IMR-90 (cell line): Measurements from ENCODE around the gene SNX30. TPM values are rescaled to one million over a fixed set of nuclear protein-coding genes. Genes with fewer than 3 reads are reported as not detected.

ENCODE experiments used
- ATAC-seq: fragments of 200-7000 bp; cut with Tn5 transposase; 2 replicates; pipeline ENCODE4 v1.9.1; 2020; ENCODE audit warnings: low read depth, mild to moderate bottlenecking, moderate library complexity
- BruUV-seq: library from RNA; stranded (reverse); fragments of 400-500 nt; replicated peaks from 2 replicates; lab custom pipeline; 2021; lab: Mats Ljungman, UMichigan
- CTCF ChIA-PET: fragments of 300-600 bp; formaldehyde crosslinking; extraction: SDS; loops from one replicate; lab custom pipeline; 2021; ENCODE audit warnings: antibody characterized with exemption; lab: Yijun Ruan, JAX
- POLR2A ChIA-PET: fragments of 300-600 bp; sonication (Branson Sonifier 250); formaldehyde crosslinking; loops from one replicate; lab custom pipeline; 2022; ENCODE audit warnings: antibody characterized with exemption; ENCODE audit not compliant: unreplicated experiment; lab: Charles Lee
- DNase-seq: peaks from one replicate; pipeline ENCODE4 v3.0.0; 2013
- H2AFZ ChIP-seq: replicated peaks from 2 replicates; pipeline ENCODE3; 2013; ENCODE audit warnings: low read length, mild to moderate bottlenecking; ENCODE audit not compliant: poor library complexity
- H2AK5ac ChIP-seq: 2 replicates; pipeline ENCODE4 v1.6.1; 2013; ENCODE audit warnings: low read depth, low read length, inconsistent platforms
- H2AK9ac ChIP-seq: replicated peaks from 2 replicates; pipeline ENCODE3; 2013; ENCODE audit warnings: mild to moderate bottlenecking, low read depth, low read length, moderate library complexity; ENCODE audit not compliant: poor library complexity
- H2BK120ac ChIP-seq: 2 replicates; pipeline ENCODE4 v1.6.1; 2013; ENCODE audit warnings: low read depth, low read length, inconsistent platforms
- H2BK15ac ChIP-seq: 3 replicates; pipeline ENCODE4 v1.6.1; 2013; ENCODE audit warnings: low read depth, low read length, inconsistent platforms
- H2BK20ac ChIP-seq: 2 replicates; pipeline ENCODE4 v1.6.1; 2013; ENCODE audit warnings: low read depth, mild to moderate bottlenecking, inconsistent platforms, low read length, moderate library complexity
- H2BK5ac ChIP-seq: 2 replicates; pipeline ENCODE4 v1.6.1; 2013; ENCODE audit warnings: mild to moderate bottlenecking, low read depth, low read length, inconsistent platforms; ENCODE audit not compliant: poor library complexity, severe bottlenecking
- H3K14ac ChIP-seq: replicated peaks from 2 replicates; pipeline ENCODE4 v1.6.1; 2013; ENCODE audit warnings: low read depth, low read length, inconsistent platforms
- H3K18ac ChIP-seq: 2 replicates; pipeline ENCODE4 v1.6.1; 2013; ENCODE audit warnings: low read depth, low read length, control low read depth
- H3K23ac ChIP-seq: 2 replicates; pipeline ENCODE4 v1.6.1; 2013; ENCODE audit warnings: low read depth, low read length, inconsistent platforms
- H3K27ac ChIP-seq: 2 replicates; pipeline ENCODE4 v1.5.1; 2013; ENCODE audit warnings: mild to moderate bottlenecking, control low read depth, low read length; ENCODE audit not compliant: insufficient read depth
- H3K27me3 ChIP-seq: 2 replicates; pipeline ENCODE4 v1.6.1; 2013; ENCODE audit warnings: low read length; ENCODE audit not compliant: control insufficient read depth, insufficient read depth
- H3K36me3 ChIP-seq: 2 replicates; pipeline ENCODE4 v1.6.1; 2013; ENCODE audit warnings: low read length, mixed read lengths; ENCODE audit not compliant: control insufficient read depth, insufficient read depth
- H3K4ac ChIP-seq: 2 replicates; pipeline ENCODE4 v1.6.1; 2013; ENCODE audit warnings: low read depth, low read length, inconsistent platforms
- H3K4me1 ChIP-seq: 2 replicates; pipeline ENCODE4 v1.6.1; 2013; ENCODE audit warnings: low read length, mixed read lengths; ENCODE audit not compliant: control insufficient read depth, insufficient read depth
- H3K4me2 ChIP-seq: 2 replicates; pipeline ENCODE4 v1.6.1; 2013; ENCODE audit warnings: low read depth, mild to moderate bottlenecking, control low read depth, low read length, moderate library complexity
- H3K4me3 ChIP-seq: 2 replicates; pipeline ENCODE4 v1.5.1; 2013; ENCODE audit warnings: low read depth, mild to moderate bottlenecking, control low read depth, low read length, moderate library complexity; ENCODE audit not compliant: insufficient read depth
- H3K56ac ChIP-seq: 2 replicates; pipeline ENCODE4 v1.6.1; 2013; ENCODE audit warnings: low read length, inconsistent platforms; ENCODE audit not compliant: insufficient read depth; ENCODE audit errors: extremely low read depth
- H3K79me1 ChIP-seq, 2 experiments: 2 replicates each; pipeline ENCODE4 v1.6.1; 2013; ENCODE audit warnings: low read length in 2 of 2, inconsistent platforms in 1 of 2, low read depth in 1 of 2
- H3K9ac ChIP-seq: 2 replicates; pipeline ENCODE4 v1.6.1; 2013; ENCODE audit warnings: low read depth, low read length, control low read depth
- H3K9me1 ChIP-seq: 2 replicates; pipeline ENCODE4 v1.6.1; 2013; ENCODE audit warnings: low read length, inconsistent platforms; ENCODE audit not compliant: insufficient read depth
- H3K9me3 ChIP-seq: 2 replicates; pipeline ENCODE4 v1.6.1; 2013; ENCODE audit warnings: low read length; ENCODE audit not compliant: control insufficient read depth, insufficient read depth
- H4K20me1 ChIP-seq: 2 replicates; pipeline ENCODE4 v1.6.1; 2013; ENCODE audit warnings: low read length, inconsistent platforms; ENCODE audit not compliant: insufficient read depth
- H4K5ac ChIP-seq: 2 replicates; pipeline ENCODE4 v1.6.1; 2013; ENCODE audit warnings: mild to moderate bottlenecking, low read depth, low read length, control low read depth
- H4K8ac ChIP-seq, 2 experiments: 2 replicates each; pipeline ENCODE4 v1.6.1; 2013; ENCODE audit warnings: low read depth in 2 of 2, low read length in 2 of 2, control low read depth in 1 of 2, inconsistent platforms in 1 of 2
- H4K91ac ChIP-seq: 2 replicates; pipeline ENCODE4 v1.6.1; 2013; ENCODE audit warnings: low read depth, low read length, inconsistent platforms; ENCODE audit not compliant: insufficient read depth
- BHLHE40 ChIP-seq: fragments of 150-350 bp; IDR thresholded peaks from 2 replicates; pipeline ENCODE4 v1.6.1; 2016; ENCODE audit warnings: mild to moderate bottlenecking, low read depth, low read length
- CEBPB ChIP-seq: IDR thresholded peaks from 2 replicates; pipeline ENCODE4 v1.6.1; 2012; ENCODE audit warnings: low read depth, low read length, improper control_type of control experiment
- CHD1 ChIP-seq: IDR thresholded peaks from 2 replicates; pipeline ENCODE4 v1.6.1; 2012; ENCODE audit warnings: low read depth, low read length, improper control_type of control experiment
- FOS ChIP-seq: fragments of 150-350 bp; IDR thresholded peaks from 2 replicates; pipeline ENCODE4 v1.6.1; 2016; ENCODE audit warnings: low read depth, low read length
- MAFK ChIP-seq: IDR thresholded peaks from 2 replicates; pipeline ENCODE4 v1.6.1; 2012; ENCODE audit warnings: low read depth, low read length, improper control_type of control experiment
- MXI1 ChIP-seq: IDR thresholded peaks from 2 replicates; pipeline ENCODE4 v1.6.1; 2012; ENCODE audit warnings: low read depth, mild to moderate bottlenecking, low read length, moderate library complexity, borderline replicate concordance
- NFE2L2 ChIP-seq: fragments of 150-350 bp; IDR thresholded peaks from 2 replicates; pipeline ENCODE4 v1.6.1; 2016; ENCODE audit warnings: low read depth, mild to moderate bottlenecking, low read length
- POLR2A ChIP-seq: IDR thresholded peaks from 2 replicates; pipeline ENCODE4 v1.6.1; 2012; ENCODE audit warnings: mild to moderate bottlenecking, low read depth, low read length
- RAD21 ChIP-seq: IDR thresholded peaks from 2 replicates; pipeline ENCODE4 v1.6.1; 2012; ENCODE audit warnings: low read length, improper control_type of control experiment
- RCOR1 ChIP-seq: IDR thresholded peaks from 2 replicates; pipeline ENCODE4 v1.6.1; 2012; ENCODE audit warnings: mild to moderate bottlenecking, low read length, improper control_type of control experiment; ENCODE audit not compliant: insufficient replicate concordance
- RFX5 ChIP-seq: IDR thresholded peaks from 2 replicates; pipeline ENCODE4 v1.8.0; 2012; ENCODE audit warnings: low read depth, mild to moderate bottlenecking, low read length, moderate library complexity
- SMC3 ChIP-seq: fragments of 150-350 bp; IDR thresholded peaks from 2 replicates; pipeline ENCODE4 v1.6.1; 2016; ENCODE audit warnings: low read depth, mild to moderate bottlenecking, antibody characterized with exemption, low read length, moderate library complexity
- USF2 ChIP-seq: fragments of 150-350 bp; IDR thresholded peaks from 2 replicates; pipeline ENCODE4 v1.6.1; 2017; ENCODE audit warnings: mild to moderate bottlenecking, antibody characterized with exemption, low read length, low read depth
- whole genome bisulfite sequencing, 2 experiments: methylation state at CpG; one replicate each; pipeline versions ENCODE4 v1.1.5 to v1.1.7; 2013; ENCODE audit warnings: missing lambda C conversion rate in 2 of 2; ENCODE audit not compliant: insufficient read length in 1 of 2; ENCODE audit errors: extremely low coverage in 2 of 2; 5-methylcytosine and 5-hydroxymethylcytosine counted together
- dilution Hi-C: fragments of 300-500 bp; cut with HindIII; formaldehyde crosslinking; loops from one replicate; pipeline ENCODE4 v1.14.3; 2018; ENCODE audit warnings: low sequenced_read_pairs; ENCODE audit not compliant: unreplicated experiment
- in situ Hi-C: fragments of 300-500 bp; cut with MboI; formaldehyde crosslinking; loops from 3 replicates; pipeline ENCODE4 v1.14.3; 2019; ENCODE audit warnings: low sequenced_read_pairs, inconsistent platforms, mixed read lengths
- intact Hi-C: fragments of 100-400 bp; cut with micrococcal nuclease; formaldehyde crosslinking; loops from 2 replicates; pipeline ENCODE4 v1.10.0; 2022
- polyA plus RNA-seq, 3 experiments: library from polyadenylated mRNA; depleted of rRNA; stranded (reverse); fragments of >200 nt; gene quantifications; 2 replicates each; pipeline ENCODE4 v1.2.3, GENCODE V29; 2012; ENCODE audit warnings: low replicate concordance in 1 of 3
- total RNA-seq: library from RNA; depleted of rRNA; stranded (reverse); fragments of >200 nt; gene quantifications from 2 replicates; pipeline ENCODE4 v1.2.3, GENCODE V29; 2012
- TF ChIP-seq, protein P1 (sequence below): fragments of 150-350 bp; IDR thresholded peaks from 2 replicates; pipeline ENCODE4 v1.6.1; 2016; ENCODE audit warnings: low read depth, mild to moderate bottlenecking, low read length, moderate library complexity, borderline replicate concordance

The SNX30 gene
- total and polyA plus RNA-seq, 2 of the 4 experiments (the other 2 are of a cell fraction), result 8.0 to 18.8 TPM

DNA sequence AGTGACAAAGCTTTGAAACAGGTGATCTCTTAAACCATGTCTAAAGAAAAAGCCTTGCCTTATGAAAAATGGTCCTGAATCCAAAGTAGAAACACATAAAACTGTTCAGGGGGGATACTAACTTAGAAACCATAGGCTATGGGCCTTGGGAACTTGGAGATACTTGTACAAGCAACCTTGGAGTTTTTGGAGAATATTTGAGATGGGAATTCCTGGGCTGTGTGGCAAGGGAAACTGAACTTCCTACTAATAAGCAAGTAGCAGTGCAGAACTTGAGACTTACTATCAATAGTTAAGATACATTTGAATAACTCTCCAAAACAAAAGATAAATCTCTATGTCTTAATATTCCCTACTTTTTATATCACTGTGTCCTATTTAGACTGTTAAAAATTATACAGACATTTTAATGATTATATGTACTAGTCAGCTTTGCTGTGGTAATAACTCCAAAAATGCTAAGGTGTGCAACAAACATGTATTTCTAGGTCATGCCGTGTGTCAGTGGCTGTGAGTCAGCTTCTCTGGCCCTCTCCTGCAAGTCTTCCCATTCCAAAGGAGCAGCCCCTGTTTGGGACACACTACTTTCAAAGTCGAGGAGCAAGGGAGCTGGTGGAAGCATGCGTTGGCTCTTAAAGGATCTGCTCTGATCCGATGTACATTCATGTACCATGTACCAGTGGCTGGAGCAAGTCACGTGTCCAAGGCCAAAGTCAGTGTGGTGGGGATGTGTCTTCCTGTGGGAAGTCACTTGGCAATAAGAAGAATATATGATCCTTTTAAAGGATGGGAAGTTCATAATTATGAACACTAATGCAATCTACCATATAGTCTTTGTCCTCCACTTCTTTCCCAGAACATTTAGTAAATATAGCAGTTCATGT, 39.6 kb downstream of the SNX30 start:
- peak overlapping the region; percentile 68; the same call in 1 of the 2 replicates for H3K4ac ChIP-seq
- peaks cover 7% of the 10 kb centered on the region; the same call in 1 of the 2 replicates for H3K9me1 ChIP-seq
- H2BK5ac ChIP-seq, result peak overlapping the region; percentile 52
- no peak overlapping the region for H2BK20ac ChIP-seq
- POLR2A ChIA-PET, result no interaction called here
- peak overlapping the region; percentile 20; the same call in 1 of the 2 replicates for H4K5ac ChIP-seq
- H4K8ac ChIP-seq, result no peak overlapping the region
- CTCF ChIA-PET, result no interaction called here
- dilution Hi-C loops, result no loop called here
- peak overlapping the region; percentile 72; the same call in 1 of the 2 replicates for H3K23ac ChIP-seq
- peaks cover 13% of the 10 kb centered on the region for H4K20me1 ChIP-seq
- WGBS, 2 experiments, result no CpG with 5 or more reads among the region's 5 CpGs
- BruUV-seq, result no TSS peak
- no peak overlapping the region for H3K18ac ChIP-seq
- no peak overlapping the region; the same call in 1 of the 2 replicates for H3K4me2 ChIP-seq
- H4K91ac ChIP-seq, result 0 out of 2 replicates have a peak overlapping the region, but pooled peaks have one; percentile 5
- peaks cover 10 to 38% of the 10 kb centered on the region in 2 experiments for H3K79me1 ChIP-seq
- no peaks in the 10 kb centered on the region for H3K9me3 ChIP-seq
- no peak overlapping the region for H3K9ac ChIP-seq
- no peak for DNase-seq
- no peak for ATAC-seq
- no peak overlapping the region for H3K56ac ChIP-seq
- H2BK120ac ChIP-seq, result 0 out of 2 replicates have a peak overlapping the region, but pooled peaks have one; percentile 19
- H3K36me3 ChIP-seq, result no peaks in the 10 kb centered on the region
- H2AFZ ChIP-seq, result no peak overlapping the region
- H3K27me3 ChIP-seq, result no peaks in the 10 kb centered on the region
- no peak overlapping the region for H3K4me3 ChIP-seq
- H2BK15ac ChIP-seq, result no peak overlapping the region; the same call in 2 of the 3 replicates
- no peak overlapping the region; the same call in 1 of the 2 replicates for H2AK5ac ChIP-seq
- intact Hi-C loops, result loop anchor here (5.0 kb wide), 2 partner anchors 38 to 73 kb away; partner anchors contain the start of genes INIP and SNX30
- peak overlapping the region; percentile 37; the same call in 1 of the 2 replicates for H3K14ac ChIP-seq
- in situ Hi-C loops, result no loop called here
- H3K4me1 ChIP-seq, result peaks cover 8% of the 10 kb centered on the region
- no peak overlapping the region for H3K27ac ChIP-seq
- peak overlapping the region; percentile 87 for H2AK9ac ChIP-seq
- TF ChIP-seq MXI1, result no peak
- TF ChIP-seq MAFK, result no peak
- no peak for TF ChIP-seq RAD21
- TF ChIP-seq SMC3, result no peak
- TF ChIP-seq CEBPB, result no peak
- no peak for TF ChIP-seq BHLHE40
- no peak for TF ChIP-seq FOS
- TF ChIP-seq, protein P1, sequence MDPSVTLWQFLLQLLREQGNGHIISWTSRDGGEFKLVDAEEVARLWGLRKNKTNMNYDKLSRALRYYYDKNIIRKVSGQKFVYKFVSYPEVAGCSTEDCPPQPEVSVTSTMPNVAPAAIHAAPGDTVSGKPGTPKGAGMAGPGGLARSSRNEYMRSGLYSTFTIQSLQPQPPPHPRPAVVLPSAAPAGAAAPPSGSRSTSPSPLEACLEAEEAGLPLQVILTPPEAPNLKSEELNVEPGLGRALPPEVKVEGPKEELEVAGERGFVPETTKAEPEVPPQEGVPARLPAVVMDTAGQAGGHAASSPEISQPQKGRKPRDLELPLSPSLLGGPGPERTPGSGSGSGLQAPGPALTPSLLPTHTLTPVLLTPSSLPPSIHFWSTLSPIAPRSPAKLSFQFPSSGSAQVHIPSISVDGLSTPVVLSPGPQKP, result no peak
- TF ChIP-seq CHD1, result no peak
- no peak for TF ChIP-seq POLR2A
- TF ChIP-seq RCOR1, result no peak
- TF ChIP-seq RFX5, result no peak
- no peak for TF ChIP-seq USF2
- TF ChIP-seq NFE2L2, result no peak
